H9 (cell line): ENCODE measurements around the gene KAT7. TPM values are rescaled to one million over a fixed set of nuclear protein-coding genes. Genes with fewer than 3 reads are reported as not detected.

Experiments used
- DNase-seq: peaks from one replicate; pipeline ENCODE4 v3.0.0-alpha.2; 2017
- H2AFZ ChIP-seq: one replicate; pipeline ENCODE4 v1.6.1; 2013; ENCODE audit warnings: mild to moderate bottlenecking, low read length, control low read depth, moderate library complexity
- H2AK5ac ChIP-seq: 2 replicates; pipeline ENCODE4 v1.6.1; 2013; ENCODE audit warnings: low read length, control low read depth, mixed read lengths; ENCODE audit not compliant: insufficient read length
- H2BK120ac ChIP-seq: one replicate; pipeline ENCODE4 v1.6.1; 2013; ENCODE audit warnings: low read depth, mild to moderate bottlenecking, low read length, control low read depth, inconsistent platforms; ENCODE audit not compliant: poor library complexity, severe bottlenecking
- H2BK12ac ChIP-seq: 2 replicates; pipeline ENCODE4 v1.6.1; 2013; ENCODE audit warnings: low read length, control low read depth, mixed read lengths, low read depth; ENCODE audit not compliant: insufficient read length
- H2BK15ac ChIP-seq: 2 replicates; pipeline ENCODE4 v1.6.1; 2013; ENCODE audit warnings: low read depth, low read length, control low read depth
- H2BK20ac ChIP-seq: one replicate; pipeline ENCODE4 v1.6.1; 2013; ENCODE audit warnings: low read depth, mild to moderate bottlenecking, low read length, control low read depth, inconsistent platforms; ENCODE audit not compliant: poor library complexity, severe bottlenecking
- H2BK5ac ChIP-seq: 2 replicates; pipeline ENCODE4 v1.6.1; 2013; ENCODE audit warnings: low read length, control low read depth, mixed read lengths; ENCODE audit not compliant: insufficient read length
- H3K14ac ChIP-seq: 2 replicates; pipeline ENCODE4 v1.6.1; 2013; ENCODE audit warnings: low read length, control low read depth; ENCODE audit not compliant: insufficient read depth
- H3K18ac ChIP-seq: 2 replicates; pipeline ENCODE4 v1.6.1; 2013; ENCODE audit warnings: low read depth, mild to moderate bottlenecking, mixed read lengths, low read length, control low read depth; ENCODE audit not compliant: insufficient read length
- H3K23ac ChIP-seq: 2 replicates; pipeline ENCODE4 v1.6.1; 2013; ENCODE audit warnings: low read length, control low read depth, mixed read lengths, low read depth; ENCODE audit not compliant: insufficient read length
- H3K23me2 ChIP-seq: 2 replicates; pipeline ENCODE4 v1.6.1; 2013; ENCODE audit warnings: low read depth, mild to moderate bottlenecking, mixed read lengths, low read length, control low read depth; ENCODE audit not compliant: insufficient read length, poor library complexity, severe bottlenecking
- H3K27ac ChIP-seq: 2 replicates; pipeline ENCODE4 v1.5.1; 2013; ENCODE audit warnings: low read length, control low read depth, mixed read lengths, low read depth; ENCODE audit not compliant: insufficient read length
- H3K27me3 ChIP-seq: 2 replicates; pipeline ENCODE4 v1.6.1; 2013; ENCODE audit warnings: low read length, control low read depth, inconsistent platforms; ENCODE audit not compliant: insufficient read depth
- H3K4ac ChIP-seq: 2 replicates; pipeline ENCODE4 v1.6.1; 2013; ENCODE audit warnings: low read depth, mild to moderate bottlenecking, control low read depth, inconsistent platforms, low read length, moderate library complexity
- H3K4me1 ChIP-seq: 2 replicates; pipeline ENCODE4 v1.6.1; 2013; ENCODE audit warnings: low read length, control low read depth, inconsistent platforms; ENCODE audit not compliant: insufficient read depth
- H3K4me2 ChIP-seq: 2 replicates; pipeline ENCODE4 v1.6.1; 2013; ENCODE audit warnings: low read length, control low read depth, mixed read lengths; ENCODE audit not compliant: insufficient read length, insufficient read depth
- H3K56ac ChIP-seq: 2 replicates; pipeline ENCODE4 v1.6.1; 2013; ENCODE audit warnings: low read depth, mild to moderate bottlenecking, mixed read lengths, low read length, control low read depth; ENCODE audit not compliant: insufficient read length
- H3K79me1 ChIP-seq: 2 replicates; pipeline ENCODE4 v1.6.1; 2013; ENCODE audit warnings: low read depth, mild to moderate bottlenecking, moderate library complexity, low read length, control low read depth, inconsistent platforms; ENCODE audit not compliant: insufficient read depth, poor library complexity, severe bottlenecking
- H3K79me2 ChIP-seq: 2 replicates; pipeline ENCODE4 v1.6.1; 2013; ENCODE audit warnings: low read length, control low read depth, inconsistent platforms; ENCODE audit not compliant: insufficient read depth
- H3K9ac ChIP-seq: 2 replicates; pipeline ENCODE4 v1.6.1; 2013; ENCODE audit warnings: low read length, control low read depth, mixed read lengths; ENCODE audit not compliant: insufficient read length; ENCODE audit errors: extremely low read depth
- H3K9me3 ChIP-seq: one replicate; pipeline ENCODE4 v1.6.1; 2013; ENCODE audit warnings: low read depth, low read length, inconsistent platforms; ENCODE audit not compliant: control insufficient read depth
- H3T11ph ChIP-seq: one replicate; pipeline ENCODE4 v1.6.1; 2013; ENCODE audit warnings: mild to moderate bottlenecking, low read length, control low read depth, inconsistent platforms
- H4K20me1 ChIP-seq: one replicate; pipeline ENCODE4 v1.6.1; 2013; ENCODE audit not compliant: control insufficient read depth, insufficient read length, insufficient read depth
- H4K5ac ChIP-seq: 2 replicates; pipeline ENCODE4 v1.6.1; 2013; ENCODE audit warnings: low read depth, mild to moderate bottlenecking, mixed read lengths, low read length, control low read depth; ENCODE audit not compliant: insufficient read length
- H4K8ac ChIP-seq: replicated peaks from 2 replicates; pipeline ENCODE4 v1.6.1; 2013; ENCODE audit warnings: low read length, control low read depth, mixed read lengths, low read depth; ENCODE audit not compliant: insufficient read length
- H4K91ac ChIP-seq: 2 replicates; pipeline ENCODE4 v1.6.1; 2013; ENCODE audit warnings: low read depth, mild to moderate bottlenecking, moderate library complexity, mixed read lengths, low read length, control low read depth; ENCODE audit not compliant: insufficient read length
- H3K27ac Mint-ChIP-seq, 3 experiments: 2 replicates in 2 of 3; 3 replicates in 1 of 3; pipeline ENCODE4 v1.8.0; 2020 to 2021; ENCODE audit warnings: mixed read lengths in 3 of 3, mild to moderate bottlenecking in 1 of 3, moderate library complexity in 1 of 3
- H3K27me3 Mint-ChIP-seq: 2 replicates; pipeline ENCODE4 v1.8.0; 2021; ENCODE audit warnings: low read depth, mild to moderate bottlenecking, moderate library complexity, mixed read lengths
- H3K36me3 Mint-ChIP-seq, 3 experiments: 2 replicates in 2 of 3; 3 replicates in 1 of 3; pipeline ENCODE4 v1.8.0; 2020 to 2021; ENCODE audit warnings: low read depth in 3 of 3, mixed read lengths in 3 of 3; ENCODE audit not compliant: insufficient read depth in 1 of 3
- H3K4me1 Mint-ChIP-seq, 2 experiments: 2 replicates each; pipeline ENCODE4 v1.8.0; 2020; ENCODE audit warnings: mixed read lengths in 2 of 2
- H3K4me3 Mint-ChIP-seq, 2 experiments: 2 replicates in 1 of 2; 3 replicates in 1 of 2; pipeline ENCODE4 v1.8.0; 2020 to 2021; ENCODE audit warnings: mild to moderate bottlenecking in 2 of 2, mixed read lengths in 2 of 2, moderate library complexity in 1 of 2
- H3K9me3 Mint-ChIP-seq, 2 experiments: 2 replicates in 1 of 2; 3 replicates in 1 of 2; pipeline ENCODE4 v1.8.0; 2020; ENCODE audit warnings: mild to moderate bottlenecking in 2 of 2, mixed read lengths in 2 of 2, moderate library complexity in 1 of 2
- CTCF ChIP-seq: fragments of 200-600 bp; sonication (generic); conservative IDR thresholded peaks from 3 replicates; pipeline ENCODE4 v1.8.0; 2021; ENCODE audit warnings: antibody characterized with exemption, mild to moderate bottlenecking
- WGBS: extraction: QIAGEN DNeasy Blood & Tissue Kit; methylation state at CpG from one replicate; pipeline ENCODE4 v1.1.7; 2013; ENCODE audit warnings: missing lambda C conversion rate, low lambda C conversion rate, mixed read lengths; ENCODE audit not compliant: insufficient read length; ENCODE audit errors: extremely low coverage; 5-methylcytosine and 5-hydroxymethylcytosine counted together
- total RNA-seq: library from RNA; stranded (reverse); gene quantifications from 2 replicates; pipeline ENCODE4 v1.2.1, GENCODE V29; 2021

KAT7 gene
- total RNA-seq, 1 experiment from 2014 or later: 93.1 TPM

- Histone ChIP-seq H3K4me1 (peaks cover 4% of the 10 kb centered on the region; the same call in 1 of the 2 replicates), H2AK5ac (no peak overlapping the region), H3K4ac (no peak overlapping the region), H4K8ac (no peak overlapping the region), H4K5ac (no peak overlapping the region), H2BK15ac (no peak overlapping the region), H2BK120ac (no peak overlapping the region), H3K27ac (no peak overlapping the region), H2AFZ (no peak overlapping the region), H3K9me3 (no peaks in the 10 kb centered on the region), H3K23me2 (no peaks in the 10 kb centered on the region), H3K79me1 (peaks cover 12% of the 10 kb centered on the region), H4K91ac (no peak overlapping the region), H3K9ac (no peak overlapping the region), H4K20me1 (no peaks in the 10 kb centered on the region), H2BK20ac (no peak overlapping the region), H3K23ac (no peak overlapping the region), H3K79me2 (no peaks in the 10 kb centered on the region; the same call in 1 of the 2 replicates), H3K56ac (no peak overlapping the region), H3K4me2 (no peak overlapping the region), H2BK5ac (no peak overlapping the region), H3K18ac (no peak overlapping the region), H3K27me3 (no peaks in the 10 kb centered on the region), H3K14ac (no peak overlapping the region), H3T11ph (no peak overlapping the region), H2BK12ac (no peak overlapping the region)
- Mint-ChIP-seq H3K9me3 (no peaks in the 10 kb centered on the region), H3K4me1 (peaks cover 5 to 18% of the 10 kb centered on the region in 2 experiments), H3K27ac (no peak overlapping the region), H3K4me3 (no peak overlapping the region), H3K36me3 (peaks cover 1 to 12% (median 4%) of the 10 kb centered on the region in 3 experiments; a peak in 4 of 7 replicates), H3K27me3 (no peaks in the 10 kb centered on the region)
- WGBS: no CpG with 5 or more reads among the region's 3 CpGs
- TF ChIP-seq CTCF: no peak
- DNase-seq: no peak
Observed at GRCh38 chr17:49749730-49750129, 38.8 kb upstream of the KAT7 start.
